Liver (tissue), 9 donors: ENCODE results near the gene CCDC91. TPM values are rescaled to one million over a fixed set of nuclear protein-coding genes. Genes with fewer than 3 reads are reported as not detected.

Experiments used
- DNase-seq: peaks from one replicate; pipeline ENCODE4 v3.0.0-alpha.2; 2017; ENCODE audit warnings: low spot score
- H3K27ac ChIP-seq, 2 donors: one replicate each; pipeline ENCODE4 v1.7.0; 2013; ENCODE audit warnings: inconsistent platforms in 2 of 2, low read length in 2 of 2, control low read depth in 1 of 2, low read depth in 1 of 2, mild to moderate bottlenecking in 1 of 2
- H3K27me3 ChIP-seq, 4 donors: one replicate each; pipeline versions ENCODE4 v1.6.1 to v1.7.0; 2013; ENCODE audit warnings: low read length in 3 of 4, inconsistent platforms in 1 of 4, mild to moderate bottlenecking in 1 of 4, moderate library complexity in 1 of 4; ENCODE audit not compliant: control insufficient read depth in 4 of 4, insufficient read depth in 4 of 4
- H3K36me3 ChIP-seq, 4 donors: one replicate each; pipeline versions ENCODE4 v1.6.1 to v1.7.0; 2013; ENCODE audit warnings: low read length in 3 of 4, mild to moderate bottlenecking in 3 of 4, low read depth in 1 of 4, moderate library complexity in 1 of 4; ENCODE audit not compliant: control insufficient read depth in 4 of 4, insufficient read depth in 3 of 4
- H3K4me1 ChIP-seq, 4 donors: one replicate each; pipeline versions ENCODE4 v1.6.1 to v1.7.0; 2013; ENCODE audit warnings: low read length in 3 of 4, mild to moderate bottlenecking in 3 of 4, moderate library complexity in 1 of 4; ENCODE audit not compliant: control insufficient read depth in 4 of 4, insufficient read depth in 4 of 4
- H3K4me3 ChIP-seq, 3 donors: one replicate each; pipeline versions ENCODE4 v1.6.1 to v1.7.0; 2013; ENCODE audit warnings: low read length in 3 of 3, control low read depth in 1 of 3, low read depth in 1 of 3, mild to moderate bottlenecking in 1 of 3
- H3K9ac ChIP-seq, 2 donors: one replicate each; pipeline ENCODE4 v1.7.0; 2013; ENCODE audit warnings: low read length in 2 of 2, mild to moderate bottlenecking in 2 of 2, moderate library complexity in 2 of 2, control low read depth in 1 of 2, low read depth in 1 of 2
- H3K9me3 ChIP-seq, 4 donors: one replicate each; pipeline versions ENCODE4 v1.6.1 to v1.7.0; 2013; ENCODE audit warnings: low read length in 3 of 4; ENCODE audit not compliant: control insufficient read depth in 4 of 4
- ATF3 ChIP-seq: IDR thresholded peaks from 2 replicates; pipeline ENCODE4 v1.6.1; 2016; ENCODE audit warnings: antibody characterized with exemption
- CTCF ChIP-seq: fragments of 150-350 bp; IDR thresholded peaks from 2 replicates; pipeline ENCODE4 v1.5.1; 2017; ENCODE audit warnings: improper control_type of control experiment, low read depth, low read length; ENCODE audit not compliant: missing input control
- EGR1 ChIP-seq, 2 donors: IDR thresholded peaks; 2 replicates each; pipeline ENCODE4 v1.6.1; 2016 to 2018; ENCODE audit warnings: antibody characterized with exemption in 2 of 2, low read depth in 2 of 2
- FOXA1 ChIP-seq: IDR thresholded peaks from 2 replicates; pipeline ENCODE4 v1.6.1; 2016; ENCODE audit warnings: antibody characterized with exemption
- FOXA2 ChIP-seq: IDR thresholded peaks from 2 replicates; pipeline ENCODE4 v1.6.1; 2016; ENCODE audit warnings: antibody characterized with exemption
- GABPA ChIP-seq, 2 donors: IDR thresholded peaks in 1 of 2; conservative IDR thresholded peaks in 1 of 2; 2 replicates each; pipeline ENCODE4 v1.6.1; 2016; ENCODE audit warnings: antibody characterized with exemption in 2 of 2, mild to moderate bottlenecking in 1 of 2, moderate library complexity in 1 of 2
- HNF4A ChIP-seq, 2 donors: conservative IDR thresholded peaks; 2 replicates each; pipeline ENCODE4 v1.6.1; 2016; ENCODE audit warnings: antibody characterized with exemption in 2 of 2, mild to moderate bottlenecking in 2 of 2
- HNF4G ChIP-seq: IDR thresholded peaks from 2 replicates; pipeline ENCODE4 v1.6.1; 2016; ENCODE audit warnings: antibody characterized with exemption
- JUND ChIP-seq, 2 donors: IDR thresholded peaks; 2 replicates each; pipeline ENCODE4 v1.6.1; 2016; ENCODE audit warnings: antibody characterized with exemption in 2 of 2
- MAX ChIP-seq: IDR thresholded peaks from 2 replicates; pipeline ENCODE4 v1.6.1; 2016; ENCODE audit warnings: antibody characterized with exemption
- NR2F2 ChIP-seq: IDR thresholded peaks from 2 replicates; pipeline ENCODE4 v1.6.1; 2016; ENCODE audit warnings: antibody characterized with exemption
- RAD21 ChIP-seq, 2 donors: IDR thresholded peaks; 2 replicates each; pipeline ENCODE4 v1.6.1; 2016; ENCODE audit warnings: antibody characterized with exemption in 2 of 2, mild to moderate bottlenecking in 2 of 2
- REST ChIP-seq: IDR thresholded peaks from 2 replicates; pipeline ENCODE4 v1.6.1; 2016; ENCODE audit warnings: antibody characterized with exemption, mild to moderate bottlenecking
- RXRA ChIP-seq, 2 donors: IDR thresholded peaks; 2 replicates each; pipeline ENCODE4 v1.6.1; 2017 to 2018; ENCODE audit warnings: antibody characterized with exemption in 2 of 2, mild to moderate bottlenecking in 1 of 2
- SP1 ChIP-seq: IDR thresholded peaks from 2 replicates; pipeline ENCODE4 v1.6.1; 2018; ENCODE audit warnings: antibody characterized with exemption, mild to moderate bottlenecking
- TAF1 ChIP-seq: conservative IDR thresholded peaks from 2 replicates; pipeline ENCODE4 v1.6.1; 2016; ENCODE audit warnings: antibody characterized with exemption, mild to moderate bottlenecking
- YY1 ChIP-seq: IDR thresholded peaks from 2 replicates; pipeline ENCODE4 v1.6.1; 2016; ENCODE audit warnings: antibody characterized with exemption, mild to moderate bottlenecking
- ZBTB33 ChIP-seq: IDR thresholded peaks from 2 replicates; pipeline ENCODE4 v1.6.1; 2016; ENCODE audit warnings: antibody characterized with exemption
- WGBS: extraction: QIAGEN DNeasy Blood & Tissue Kit; methylation state at CpG from one replicate; pipeline ENCODE4 v1.1.7; 2013; 5-methylcytosine and 5-hydroxymethylcytosine counted together
- polyA plus RNA-seq, 2 donors: library from polyadenylated mRNA; stranded (reverse) in 1 of 2; unstranded in 1 of 2; fragments of 200-250 nt in 1 of 2; fragments of >200 nt in 1 of 2; fragmentation: Nextera tagmentation in 1 of 2; extraction: Ambion mirVana in 1 of 2; gene quantifications; one replicate each; pipeline versions ENCODE4 v1.2.1 to v1.2.3, GENCODE V29; 2013 to 2015
- total RNA-seq, 2 donors: library from RNA; depleted of rRNA; stranded (reverse); fragments of >200 nt; gene quantifications; one replicate each; pipeline ENCODE4 v1.2.3, GENCODE V29; 2014
- donor health status: healthy.
- donor health status: healthy.
- donor health status: healthy.
- donor health status: healthy.
- donor health status: healthy.

Gene CCDC91
- total and polyA plus RNA-seq, 4 donors = 8.4 to 29.0 (median 15.1) TPM

GRCh38 chr12:28235015-28235414, 44.8 kb downstream of the CCDC91 start:
- no peak for DNase-seq
- Histone ChIP-seq H3K4me3 (no peak overlapping the region), H3K27me3 (no peaks in the 10 kb centered on the region), H3K36me3 (no peaks in the 10 kb centered on the region), H3K9ac (no peak overlapping the region), H3K9me3 (no peaks in the 10 kb centered on the region), H3K4me1 (peaks cover 0 to 3% (median 0%) of the 10 kb centered on the region in 4 donors), H3K27ac (no peak overlapping the region)
- WGBS = 68% methylated on average over 1 of the region's 1 CpG
- TF ChIP-seq ATF3 (no peak), CTCF (no peak), REST (no peak), HNF4G (no peak), NR2F2 (no peak), YY1 (no peak), SP1 (no peak), RAD21 (IDR thresholded peaks at IDR 0.05) (no peak), GABPA (IDR thresholded peaks at IDR 0.05 in 1 of 2, conservative IDR thresholded peaks at IDR 0.05 in 1 of 2) (no peak), EGR1 (IDR thresholded peaks at IDR 0.05; ENCODE audit: low read depth in 2 of 2) (no peak), MAX (no peak), JUND (IDR thresholded peaks at IDR 0.05) (no peak), RXRA (IDR thresholded peaks at IDR 0.05) (no peak), FOXA2 (no peak), TAF1 (no peak), FOXA1 (no peak), HNF4A (conservative IDR thresholded peaks at IDR 0.05) (no peak), ZBTB33 (no peak)

GRCh38 chr12:28235985-28236384, 45.7 kb downstream of the CCDC91 start:
- H3K27me3 ChIP-seq = no peaks in the 10 kb centered on the region
- H3K9me3 ChIP-seq = no peaks in the 10 kb centered on the region
- H3K36me3 ChIP-seq = no peaks in the 10 kb centered on the region
- DNase-seq = no peak
- H3K9ac ChIP-seq = no peak overlapping the region
- peaks cover 0 to 3% (median 0%) of the 10 kb centered on the region in 4 donors for H3K4me1 ChIP-seq
- H3K27ac ChIP-seq = no peak overlapping the region
- no peak overlapping the region for H3K4me3 ChIP-seq
- TF ChIP-seq CTCF (no peak), FOXA2 (no peak), EGR1 (IDR thresholded peaks at IDR 0.05; ENCODE audit: low read depth in 2 of 2) (no peak), YY1 (no peak), RAD21 (IDR thresholded peaks at IDR 0.05) (no peak), REST (no peak), RXRA (IDR thresholded peaks at IDR 0.05) (no peak), SP1 (no peak), NR2F2 (no peak), JUND (IDR thresholded peaks at IDR 0.05) (no peak), HNF4G (no peak), MAX (no peak)
